HEK293T (cell line): ENCODE data around the gene GABRG3.

Source experiments
- ARNT ChIP-seq: fragments of 450-650 bp; IDR thresholded peaks from 2 replicates; pipeline ENCODE4 v1.6.1; 2017; ENCODE audit warnings: mild to moderate bottlenecking
- BHLHE40 ChIP-seq: fragments of 450-650 bp; IDR thresholded peaks from 2 replicates; pipeline ENCODE4 v1.6.1; 2016; ENCODE audit warnings: mild to moderate bottlenecking, moderate library complexity, borderline replicate concordance
- ELF4 ChIP-seq: fragments of 450-650 bp; IDR thresholded peaks from 2 replicates; pipeline ENCODE4 v1.6.1; 2017; ENCODE audit warnings: antibody characterized with exemption
- FOXA1 ChIP-seq: fragments of 450-650 bp; IDR thresholded peaks from 2 replicates; pipeline ENCODE4 v1.6.1; 2016; ENCODE audit warnings: mild to moderate bottlenecking
- FOXK2 ChIP-seq: fragments of 450-650 bp; IDR thresholded peaks from 2 replicates; pipeline ENCODE4 v1.6.1; 2016; ENCODE audit warnings: mild to moderate bottlenecking
- FOXM1 ChIP-seq: fragments of 450-650 bp; IDR thresholded peaks from 2 replicates; pipeline ENCODE4 v1.6.1; 2017; ENCODE audit warnings: mild to moderate bottlenecking, borderline replicate concordance
- HDGF ChIP-seq: fragments of 450-650 bp; IDR thresholded peaks from 2 replicates; pipeline ENCODE4 v1.6.1; 2017; ENCODE audit warnings: antibody characterized with exemption, borderline replicate concordance
- L3MBTL2 ChIP-seq: fragments of 450-650 bp; conservative IDR thresholded peaks from 2 replicates; pipeline ENCODE4 v1.6.1; 2016; ENCODE audit warnings: mild to moderate bottlenecking
- LEF1 ChIP-seq: fragments of 450-650 bp; IDR thresholded peaks from 2 replicates; pipeline ENCODE4 v1.6.1; 2017; ENCODE audit warnings: mild to moderate bottlenecking, borderline replicate concordance
- SP1 ChIP-seq: fragments of 450-650 bp; IDR thresholded peaks from 2 replicates; pipeline ENCODE4 v1.6.1; 2017
- SUZ12 ChIP-seq: fragments of 450-650 bp; IDR thresholded peaks from 2 replicates; pipeline ENCODE4 v1.6.1; 2016; ENCODE audit warnings: mild to moderate bottlenecking
- TARDBP ChIP-seq: fragments of 450-650 bp; IDR thresholded peaks from 2 replicates; pipeline ENCODE4 v1.6.1; 2016

DNA sequence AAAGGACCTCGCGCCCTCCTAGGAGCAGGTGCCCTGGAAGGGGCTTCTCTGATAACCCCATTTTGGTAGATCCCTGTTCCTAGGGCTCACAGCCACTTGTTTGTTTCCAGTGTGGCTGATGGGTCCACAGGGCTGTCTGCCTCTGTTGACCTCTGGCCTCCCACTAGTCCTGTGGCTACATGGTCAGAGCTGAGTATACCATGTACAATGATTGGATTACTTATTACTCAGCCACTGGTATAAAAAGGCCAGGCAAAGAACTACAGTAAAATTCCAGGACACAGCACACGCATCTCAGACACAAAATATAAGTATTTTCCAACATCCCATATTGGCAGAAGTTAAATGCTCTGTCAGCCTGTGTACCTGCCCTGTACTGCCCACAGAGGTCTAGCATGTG, 277.3 kb downstream of the GABRG3 start:
- no peak for TF ChIP-seq ELF4
- no peak for TF ChIP-seq BHLHE40
- no peak for TF ChIP-seq ARNT
- no peak for TF ChIP-seq SUZ12
- no peak for TF ChIP-seq SP1
- TF ChIP-seq FOXM1, result no peak
- TF ChIP-seq FOXK2, result no peak
- no peak for TF ChIP-seq FOXA1
- no peak for TF ChIP-seq HDGF
- no peak for TF ChIP-seq L3MBTL2
- no peak for TF ChIP-seq LEF1
- no peak for TF ChIP-seq TARDBP
